Subcutaneous abdominal adipose tissue (tissue), 5 donors: ENCODE results near the gene JAK1.
"Not testable (repeated sequence)": the region's sequence is repeated elsewhere in the genome, so short reads cannot be mapped to it uniquely, and the experiment has no call there.

ENCODE experiments used
- H3K27ac ChIP-seq: one replicate; pipeline ENCODE4 v1.7.0; 2013; ENCODE audit warnings: low read depth, mild to moderate bottlenecking, inconsistent platforms, low read length, moderate library complexity
- H3K27me3 ChIP-seq, 5 donors: one replicate each; pipeline ENCODE4 v1.7.0; 2013; ENCODE audit warnings: low read length in 5 of 5, inconsistent platforms in 1 of 5; ENCODE audit not compliant: control insufficient read depth in 5 of 5, insufficient read depth in 4 of 5
- H3K36me3 ChIP-seq, 5 donors: one replicate each; pipeline ENCODE4 v1.7.0; 2013; ENCODE audit warnings: low read length in 5 of 5; ENCODE audit not compliant: control insufficient read depth in 5 of 5, insufficient read depth in 5 of 5
- H3K4me1 ChIP-seq, 5 donors: one replicate each; pipeline ENCODE4 v1.7.0; 2013; ENCODE audit warnings: low read length in 5 of 5, mild to moderate bottlenecking in 3 of 5, moderate library complexity in 1 of 5; ENCODE audit not compliant: control insufficient read depth in 5 of 5, insufficient read depth in 5 of 5
- H3K4me3 ChIP-seq, 5 donors: one replicate each; pipeline ENCODE4 v1.7.0; 2013; ENCODE audit warnings: low read length in 5 of 5, low read depth in 1 of 5
- H3K9ac ChIP-seq, 5 donors: one replicate each; pipeline ENCODE4 v1.7.0; 2013; ENCODE audit warnings: low read length in 5 of 5, mild to moderate bottlenecking in 4 of 5, moderate library complexity in 3 of 5
- H3K9me3 ChIP-seq, 5 donors: one replicate each; pipeline ENCODE4 v1.7.0; 2013; ENCODE audit warnings: low read length in 5 of 5; ENCODE audit not compliant: control insufficient read depth in 5 of 5
- donor health status: healthy.
- donor health status: healthy.
- donor health status: healthy.
- donor health status: healthy.
- donor health status: healthy.

JAK1 gene

DNA sequence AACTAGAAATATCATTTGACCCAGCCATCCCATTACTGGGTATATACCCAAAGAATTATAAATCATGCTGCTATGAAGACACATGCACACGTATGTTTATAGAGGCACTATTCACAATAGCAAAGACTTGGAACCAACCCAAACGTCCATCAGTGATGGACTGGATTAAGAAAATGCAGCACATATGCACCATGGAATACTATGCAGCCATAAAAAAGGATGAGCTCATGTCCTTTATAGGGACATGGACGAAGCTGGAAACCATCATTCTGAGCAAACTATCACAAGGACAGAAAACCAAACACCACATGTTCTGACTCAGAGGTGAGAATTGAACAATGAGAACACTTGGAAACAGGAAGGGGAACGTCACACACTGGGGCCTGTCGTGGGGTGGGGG, 149.0 kb downstream of the JAK1 start:
- not testable (repeated sequence) for H3K9me3 ChIP-seq, H3K27ac ChIP-seq, H3K27me3 ChIP-seq, H3K9ac ChIP-seq, H3K4me1 ChIP-seq, H3K36me3 ChIP-seq, H3K4me3 ChIP-seq

DNA sequence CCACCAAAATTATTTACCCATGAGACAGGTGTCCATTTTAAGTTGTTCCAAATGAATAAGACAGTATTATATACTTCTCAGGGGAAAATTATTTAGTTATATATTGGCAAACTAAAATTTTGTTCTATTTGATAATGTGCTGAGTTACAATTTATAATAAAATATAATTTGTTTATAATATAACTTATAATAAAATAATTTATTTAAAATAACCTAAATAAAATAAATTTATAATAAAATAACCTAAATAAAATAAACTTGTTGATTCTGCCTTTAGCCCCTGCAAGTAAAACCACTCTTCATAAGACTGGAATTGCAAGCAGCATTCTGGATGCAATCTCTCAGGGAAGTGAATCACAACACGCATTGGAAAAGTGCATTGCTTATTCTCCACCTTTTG, 151.9 kb downstream of the JAK1 start:
- Histone ChIP-seq H3K36me3 (no peaks in the 10 kb centered on the region), H3K27ac (no peak overlapping the region), H3K9me3 (no peaks in the 10 kb centered on the region), H3K9ac (no peak overlapping the region), H3K4me1 (no peaks in the 10 kb centered on the region), H3K4me3 (no peak overlapping the region), H3K27me3 (no peaks in the 10 kb centered on the region)

DNA sequence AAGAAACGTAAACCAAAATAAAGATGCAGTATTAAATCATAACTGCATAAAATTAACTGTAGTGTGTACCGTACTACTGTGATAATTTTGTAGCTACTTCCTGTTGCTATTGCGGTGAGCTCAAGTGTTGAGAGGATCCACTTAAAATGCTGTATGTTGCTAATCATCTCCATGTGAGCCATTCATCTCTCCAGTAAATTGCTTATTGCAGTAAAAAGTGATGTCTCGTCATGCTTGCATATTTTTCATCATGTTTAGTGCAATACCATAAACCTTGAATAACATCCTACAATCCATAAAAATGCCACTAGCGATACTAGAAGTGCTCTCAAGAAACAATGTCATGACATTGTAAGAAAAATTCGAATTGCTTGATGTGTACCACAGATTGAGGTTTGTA, 155.2 kb downstream of the JAK1 start:
- Histone ChIP-seq H3K9me3 (no peaks in the 10 kb centered on the region), H3K4me3 (no peak overlapping the region), H3K27me3 (no peaks in the 10 kb centered on the region), H3K9ac (no peak overlapping the region), H3K27ac (no peak overlapping the region), H3K36me3 (no peaks in the 10 kb centered on the region), H3K4me1 (no peaks in the 10 kb centered on the region)

- Histone ChIP-seq H3K4me3 (no peak overlapping the region), H3K4me1 (no peaks in the 10 kb centered on the region), H3K9ac (no peak overlapping the region), H3K27ac (no peak overlapping the region), H3K36me3 (no peaks in the 10 kb centered on the region), H3K9me3 (no peaks in the 10 kb centered on the region), H3K27me3 (no peaks in the 10 kb centered on the region)
Measured at GRCh38 chr1:64810001-64810400, 156.3 kb downstream of the JAK1 start.

GRCh38 chr1:64809309-64809708, 157.0 kb downstream of the JAK1 start:
- no peak overlapping the region for H3K9ac ChIP-seq
- no peaks in the 10 kb centered on the region for H3K27me3 ChIP-seq
- no peaks in the 10 kb centered on the region for H3K36me3 ChIP-seq
- no peak overlapping the region for H3K27ac ChIP-seq
- H3K4me1 ChIP-seq = no peaks in the 10 kb centered on the region
- H3K4me3 ChIP-seq = no peak overlapping the region
- no peaks in the 10 kb centered on the region for H3K9me3 ChIP-seq

DNA sequence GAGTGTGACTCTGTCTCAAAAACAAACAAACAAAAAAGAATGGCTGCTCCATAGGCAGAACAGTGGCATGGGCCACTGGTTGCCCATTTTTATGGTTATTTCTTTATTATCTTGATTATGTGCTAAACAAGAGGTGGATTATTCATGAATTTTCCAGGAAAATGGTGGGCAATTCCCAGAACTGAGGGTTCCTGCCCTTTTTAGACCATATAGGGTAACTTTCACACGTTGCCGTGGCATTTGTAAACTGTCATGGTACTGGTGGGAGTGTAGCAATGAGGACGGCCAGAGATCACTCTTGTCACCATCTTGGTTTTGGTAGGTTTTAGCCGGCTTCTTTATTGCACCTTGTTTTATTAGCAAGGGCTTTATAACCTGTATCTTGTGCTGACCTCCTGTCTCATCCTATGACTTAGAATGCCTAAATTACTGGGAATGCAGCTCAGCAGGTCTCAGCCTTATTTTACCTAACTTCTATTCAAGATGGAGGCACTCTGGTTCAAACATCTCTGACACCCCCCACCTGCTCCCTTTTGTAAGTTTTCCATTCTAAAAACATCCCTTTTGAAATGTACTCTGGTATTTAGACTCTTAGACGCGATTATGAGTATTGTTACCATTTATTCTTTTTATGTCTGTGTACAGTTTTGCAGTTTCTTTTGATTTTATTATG, 164.4 kb downstream of the JAK1 start:
- H3K9me3 ChIP-seq = peaks cover 0 to 3% (median 0%) of the 10 kb centered on the region in 5 donors
- no peaks in the 10 kb centered on the region for H3K4me1 ChIP-seq
- no peaks in the 10 kb centered on the region for H3K36me3 ChIP-seq
- H3K27me3 ChIP-seq = no peaks in the 10 kb centered on the region
- no peak overlapping the region for H3K9ac ChIP-seq
- H3K27ac ChIP-seq = no peak overlapping the region
- no peak overlapping the region for H3K4me3 ChIP-seq

- Histone ChIP-seq H3K4me3 (no peak overlapping the region), H3K27me3 (no peaks in the 10 kb centered on the region), H3K9me3 (peaks cover 0 to 3% (median 0%) of the 10 kb centered on the region in 5 donors), H3K9ac (no peak overlapping the region), H3K4me1 (no peaks in the 10 kb centered on the region), H3K36me3 (no peaks in the 10 kb centered on the region), H3K27ac (no peak overlapping the region)
Measured at GRCh38 chr1:64798872-64799271, 167.5 kb downstream of the JAK1 start.

GRCh38 chr1:64790832-64791487, 175.4 kb downstream of the JAK1 start:
- Histone ChIP-seq H3K36me3 (no peaks in the 10 kb centered on the region), H3K27ac (no peak overlapping the region), H3K4me1 (no peaks in the 10 kb centered on the region), H3K4me3 (no peak overlapping the region), H3K9me3 (peaks cover 0 to 13% (median 8%) of the 10 kb centered on the region in 5 donors), H3K9ac (no peak overlapping the region), H3K27me3 (no peaks in the 10 kb centered on the region)
